ENCODE data around the gene SPG11. TPM values are rescaled to one million over a fixed set of nuclear protein-coding genes. Genes with fewer than 3 reads are reported as not detected.

SPG11 gene
- total RNA-seq, 1 donor from 2014 or later, result 65.2 TPM

Other genes starting within 250 kb of the SPG11 start
- gene CTDSPL2, start 236.0 kb downstream of the SPG11 start, total RNA-seq, result 65.9 and 66.0 TPM in 2 replicates
- gene EIF3J, start 126.5 kb downstream of the SPG11 start, total RNA-seq, result 163 and 168 TPM in 2 replicates
- 11.1 and 11.5 TPM in 2 replicates for gene PATL2, start 47.7 kb upstream of the SPG11 start, total RNA-seq
- gene B2M, start 47.9 kb upstream of the SPG11 start, total RNA-seq, result 4,313 and 4,559 TPM in 2 replicates
- 43.8 and 46.4 TPM in 2 replicates for gene TRIM69, start 72.9 kb upstream of the SPG11 start, total RNA-seq

All from activated T-helper 1 cell treated with anti-CD3 and anti-CD28 coated beads, Interleukin-12 subunit alpha, Interleukin-12 subunit beta, Interleukin-2, Interleukin-4 antibody, amounts not matched to agents 30 ng/mL and 10 ng/mL and 1 ng/mL, durations not matched to agents 14 hours and 24 hours and 36 hours (primary cell).